ENCODE data around the gene KCNH5.

The KCNH5 gene

DNA sequence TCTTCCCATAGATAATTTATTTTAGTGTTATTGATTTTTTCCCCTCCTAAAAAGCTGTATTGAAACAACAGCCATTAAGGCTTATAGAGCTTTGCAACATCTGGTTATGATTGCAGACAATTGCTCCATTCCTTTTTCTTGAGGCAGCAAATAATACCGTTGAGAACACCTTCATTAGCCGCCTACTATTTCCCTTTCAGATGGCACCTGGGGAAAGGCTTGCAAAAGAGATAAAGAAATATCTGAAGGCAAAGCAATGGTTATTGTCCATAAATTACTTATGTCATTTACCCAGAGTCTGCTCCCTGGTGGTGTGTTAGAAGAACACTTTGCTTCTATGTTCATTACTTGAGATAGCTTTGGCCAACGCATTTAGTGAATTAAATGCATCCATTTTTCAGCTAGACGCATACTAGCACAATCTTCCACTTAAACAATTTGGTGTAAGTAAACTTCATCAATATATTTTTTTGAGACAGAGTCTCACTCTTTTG lies 377.8 kb downstream of the KCNH5 start:
- DNase-seq = no peak

DNA sequence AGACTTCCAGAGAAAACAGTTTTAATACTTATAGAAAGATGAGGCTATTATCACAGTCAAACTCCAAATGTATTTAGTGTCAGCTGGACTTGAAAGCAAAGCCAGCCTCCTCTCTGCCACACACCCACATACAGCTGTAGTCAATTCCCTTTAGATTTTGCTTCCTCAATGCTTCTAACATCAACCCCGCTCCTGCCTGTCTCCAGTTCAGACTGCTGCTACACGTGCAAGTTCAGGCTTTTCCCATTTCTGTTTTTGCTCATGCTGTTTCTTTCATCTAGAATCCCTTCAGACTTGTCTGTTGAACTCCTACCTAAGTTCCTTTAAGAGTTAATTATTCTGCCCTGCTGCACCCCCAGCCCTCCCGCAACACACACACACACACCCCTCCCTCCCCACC lies 380.0 kb downstream of the KCNH5 start:
- no peak for DNase-seq

DNA sequence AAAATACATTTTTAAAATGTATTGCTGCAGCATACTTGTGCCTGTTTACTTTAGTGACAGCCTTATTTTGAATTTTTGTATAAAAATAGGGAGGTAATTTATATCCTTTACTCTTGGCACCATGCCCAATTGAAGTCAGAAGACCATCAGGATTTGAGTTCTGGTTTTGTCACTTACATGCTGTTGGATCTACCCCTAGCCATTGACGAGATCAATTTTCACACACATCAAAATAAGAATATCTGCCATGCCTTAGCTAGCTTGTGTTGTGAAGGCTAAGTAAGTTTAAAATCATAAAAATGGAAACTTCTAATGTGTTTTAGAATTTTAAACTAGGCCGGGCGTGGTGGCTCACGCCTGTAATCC lies 381.8 kb downstream of the KCNH5 start:
- no peak for DNase-seq

DNA sequence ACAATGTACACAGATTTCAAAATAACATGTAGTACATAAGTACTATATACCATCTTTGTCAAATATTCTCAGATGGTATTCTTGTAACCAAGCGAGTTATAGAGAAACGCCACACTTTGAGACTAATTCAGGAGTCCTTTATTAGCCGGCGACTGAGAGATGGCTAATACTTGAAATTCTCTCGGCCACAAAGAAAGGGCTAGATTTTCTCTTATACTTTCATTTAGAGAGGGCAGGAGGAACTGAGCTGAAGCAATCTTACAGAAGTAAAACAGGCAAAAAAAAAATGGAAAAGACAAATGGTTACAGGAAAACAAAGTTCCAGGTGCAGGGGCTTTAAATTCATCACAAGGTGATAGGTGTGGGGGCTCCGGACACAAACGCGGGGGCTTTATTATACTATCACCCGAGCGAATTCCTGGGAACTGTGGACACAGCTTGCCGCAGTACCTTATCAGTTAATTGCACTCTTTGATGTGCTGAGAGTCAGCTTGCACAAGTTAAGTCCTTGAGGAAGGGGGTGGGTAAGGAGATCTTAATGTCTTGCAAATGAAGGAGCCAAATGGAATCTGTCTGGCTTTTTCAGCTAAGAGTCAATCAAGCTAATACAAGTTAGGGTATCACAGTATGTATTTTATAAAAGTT lies 382.3 kb downstream of the KCNH5 start:
- DNase-seq = no peak

DNA sequence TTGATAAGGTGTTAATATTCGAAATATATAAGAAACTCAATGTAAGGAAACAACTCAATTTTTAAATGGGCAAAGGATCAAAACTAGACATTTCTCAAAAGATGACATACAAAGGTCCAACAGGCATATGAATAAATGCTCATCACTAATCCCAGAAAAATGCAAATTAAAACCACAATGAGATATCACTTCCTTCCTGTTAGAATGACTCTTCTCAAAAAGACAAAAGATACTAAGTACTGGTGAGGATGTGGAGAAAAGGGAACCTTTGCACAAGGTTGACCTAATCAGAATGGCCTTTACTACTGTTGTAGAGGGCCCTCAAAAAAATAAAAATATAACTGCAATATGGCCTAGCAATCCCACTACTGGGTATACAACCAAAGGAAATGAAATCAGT lies 383.4 kb downstream of the KCNH5 start:
- DNase-seq = no peak

DNA sequence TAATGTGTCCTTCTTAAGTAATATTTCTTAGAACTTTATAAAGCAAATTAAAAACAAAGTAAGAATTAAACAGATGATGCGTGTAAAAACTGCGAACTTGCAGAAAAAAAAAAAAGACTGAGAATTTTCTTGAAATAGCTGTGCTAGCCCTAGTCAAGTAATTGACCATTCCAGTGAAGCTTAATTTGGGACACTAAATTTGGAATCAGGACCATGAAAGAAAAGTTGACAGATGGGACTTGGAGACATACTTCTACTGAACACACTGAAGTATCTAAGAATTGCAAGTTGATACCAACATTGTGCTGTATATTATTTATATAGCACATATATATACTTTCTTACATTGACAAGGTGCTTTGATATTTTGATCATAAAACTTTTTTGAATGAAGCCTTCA lies 386.6 kb downstream of the KCNH5 start:
- no peak for DNase-seq

DNA sequence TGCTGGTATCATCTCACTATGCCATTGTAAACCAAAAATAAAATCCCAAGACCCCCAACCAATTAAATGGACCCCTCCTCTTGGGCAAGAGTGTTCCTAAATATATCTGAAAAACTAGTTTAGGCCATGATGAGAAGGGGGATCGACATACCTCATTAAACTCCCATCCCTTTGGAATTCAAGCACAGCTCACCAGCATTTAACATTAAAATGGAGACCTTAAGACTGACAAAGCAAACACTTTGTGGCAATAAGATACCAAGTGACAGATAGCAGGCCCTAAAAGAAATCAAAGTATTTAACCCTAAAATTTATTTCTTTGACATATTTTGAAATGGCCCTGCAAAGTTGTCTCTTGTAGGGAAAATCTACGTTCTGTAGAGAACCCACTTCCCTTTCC lies 387.9 kb downstream of the KCNH5 start:
- no peak for DNase-seq

DNA sequence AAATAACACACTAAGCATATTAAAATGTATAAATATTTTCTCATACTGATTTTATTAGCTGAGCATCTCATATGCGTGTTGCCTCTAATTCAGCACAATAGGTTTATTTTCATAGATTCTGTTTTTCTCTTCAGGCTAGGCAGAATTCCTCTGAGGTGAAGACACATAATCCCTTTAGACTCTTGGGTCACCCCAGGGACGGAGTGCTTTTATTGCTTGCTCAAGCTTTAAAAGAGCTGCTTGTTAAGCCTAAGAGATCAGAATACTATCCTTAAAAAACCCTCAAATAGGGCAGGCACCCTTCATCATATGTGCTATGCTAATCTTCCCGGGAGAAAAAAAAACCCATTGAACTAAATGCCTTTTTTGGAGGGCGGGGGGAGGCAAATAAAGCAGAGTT lies 390.1 kb downstream of the KCNH5 start:
- no peak for DNase-seq

DNA sequence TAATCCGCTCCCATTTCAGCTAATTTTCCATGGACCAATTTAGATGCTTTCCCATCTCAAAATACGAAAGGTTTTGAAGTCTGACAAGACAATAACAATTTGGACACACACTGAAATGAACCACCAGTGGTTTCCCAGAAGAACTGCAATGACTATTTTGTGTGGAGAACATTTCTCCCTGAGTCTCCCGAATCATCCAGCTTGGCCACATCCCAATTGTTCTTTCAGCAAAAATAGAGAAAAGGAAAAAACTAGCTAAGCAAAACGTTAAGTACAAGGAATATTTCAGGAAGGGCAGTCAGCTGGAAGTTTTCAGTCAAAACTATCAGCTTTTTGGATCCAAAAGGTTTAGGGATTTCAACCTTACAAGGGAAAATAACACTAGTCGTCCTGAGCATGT lies 390.6 kb downstream of the KCNH5 start:
- no peak for DNase-seq
